GM12875 (cell line): ENCODE measurements around the gene FGF12.

Source experiments
- H3K4me3 ChIP-seq: one replicate; pipeline ENCODE4 v1.5.1; 2011; ENCODE audit warnings: low read depth, low read length, control low read depth
- TF ChIP-seq, protein P1 (sequence below): IDR thresholded peaks from 2 replicates; pipeline ENCODE4 v1.5.1; 2011; ENCODE audit warnings: low read depth, mild to moderate bottlenecking, control low read depth, inconsistent platforms, low read length, moderate library complexity, borderline replicate concordance; ENCODE audit not compliant: insufficient read depth

FGF12 gene

DNA sequence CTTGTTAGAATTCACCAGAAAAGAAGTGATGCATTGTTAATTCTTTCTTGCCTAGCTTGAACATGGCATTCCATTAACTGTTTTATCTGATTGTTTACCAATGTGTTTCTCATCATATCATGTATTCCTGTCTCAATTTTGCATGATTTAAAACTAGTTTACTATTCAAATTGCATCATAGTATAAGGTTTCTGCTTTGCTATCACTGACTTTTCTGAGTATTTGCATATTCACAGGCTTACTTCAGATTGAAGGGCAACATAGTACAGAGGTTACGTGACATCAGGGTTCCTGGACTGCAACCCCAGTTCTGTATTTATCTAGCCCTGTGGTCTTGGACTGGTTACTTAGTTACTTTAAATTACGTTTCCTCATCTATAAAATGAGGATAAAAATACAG lies 561.8 kb downstream of the FGF12 start:
- no peak overlapping the region for H3K4me3 ChIP-seq
- TF ChIP-seq, protein P1, sequence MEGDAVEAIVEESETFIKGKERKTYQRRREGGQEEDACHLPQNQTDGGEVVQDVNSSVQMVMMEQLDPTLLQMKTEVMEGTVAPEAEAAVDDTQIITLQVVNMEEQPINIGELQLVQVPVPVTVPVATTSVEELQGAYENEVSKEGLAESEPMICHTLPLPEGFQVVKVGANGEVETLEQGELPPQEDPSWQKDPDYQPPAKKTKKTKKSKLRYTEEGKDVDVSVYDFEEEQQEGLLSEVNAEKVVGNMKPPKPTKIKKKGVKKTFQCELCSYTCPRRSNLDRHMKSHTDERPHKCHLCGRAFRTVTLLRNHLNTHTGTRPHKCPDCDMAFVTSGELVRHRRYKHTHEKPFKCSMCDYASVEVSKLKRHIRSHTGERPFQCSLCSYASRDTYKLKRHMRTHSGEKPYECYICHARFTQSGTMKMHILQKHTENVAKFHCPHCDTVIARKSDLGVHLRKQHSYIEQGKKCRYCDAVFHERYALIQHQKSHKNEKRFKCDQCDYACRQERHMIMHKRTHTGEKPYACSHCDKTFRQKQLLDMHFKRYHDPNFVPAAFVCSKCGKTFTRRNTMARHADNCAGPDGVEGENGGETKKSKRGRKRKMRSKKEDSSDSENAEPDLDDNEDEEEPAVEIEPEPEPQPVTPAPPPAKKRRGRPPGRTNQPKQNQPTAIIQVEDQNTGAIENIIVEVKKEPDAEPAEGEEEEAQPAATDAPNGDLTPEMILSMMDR = no peak

DNA sequence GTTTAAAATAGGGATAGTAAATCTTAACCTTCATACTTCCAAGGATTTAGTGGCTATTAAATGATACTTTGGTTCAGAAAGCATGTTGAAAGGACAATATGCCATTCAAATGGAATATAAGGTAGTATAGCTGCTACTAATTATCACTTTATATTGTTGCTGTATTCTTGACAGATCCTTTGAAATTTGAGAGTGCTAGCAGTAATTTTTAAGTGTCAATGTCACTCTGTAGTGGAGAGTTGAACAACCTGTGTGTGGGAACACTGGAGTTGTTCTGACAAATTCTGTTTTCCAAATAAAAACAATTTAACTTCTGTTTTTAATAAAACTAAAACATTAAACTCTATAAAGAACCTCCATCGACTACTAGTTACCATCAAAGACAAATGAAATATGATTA lies 565.7 kb downstream of the FGF12 start:
- no peak overlapping the region for H3K4me3 ChIP-seq
- TF ChIP-seq, protein P1 = no peak

DNA sequence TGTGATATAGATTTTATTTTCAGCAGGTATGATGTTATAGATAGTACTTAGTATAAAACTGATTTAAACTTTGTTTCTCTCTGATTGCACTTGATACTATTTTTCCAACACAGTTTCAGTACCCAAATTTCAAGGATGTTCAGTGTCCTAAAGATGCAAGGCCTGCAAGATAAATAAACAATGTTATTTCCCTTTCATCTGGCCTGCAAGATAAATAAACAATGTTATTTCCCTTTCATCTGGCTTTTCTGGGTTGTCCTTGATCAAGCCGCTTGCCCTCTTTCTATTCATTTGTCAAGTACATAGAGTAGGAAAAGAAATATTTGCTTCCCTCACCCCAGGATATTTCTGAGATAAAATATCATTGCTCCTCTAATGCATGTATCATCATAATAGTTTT lies 571.0 kb downstream of the FGF12 start:
- H3K4me3 ChIP-seq = no peak overlapping the region
- TF ChIP-seq, protein P1 = no peak

GRCh38 chr3:192155194-192155593 lies 572.1 kb downstream of the FGF12 start:
- TF ChIP-seq, protein P1 = no peak
- H3K4me3 ChIP-seq = no peak overlapping the region

GRCh38 chr3:192133271-192133670 lies 594.1 kb downstream of the FGF12 start:
- TF ChIP-seq, protein P1 = no peak
- no peak overlapping the region for H3K4me3 ChIP-seq

- TF ChIP-seq, protein P1 = peak; percentile 70
- no peak overlapping the region for H3K4me3 ChIP-seq
Measured at GRCh38 chr3:192130534-192131132, 596.7 kb downstream of the FGF12 start.

- H3K4me3 ChIP-seq = no peak overlapping the region
- TF ChIP-seq, protein P1 = no peak
Measured at GRCh38 chr3:192129586-192129985, 597.8 kb downstream of the FGF12 start.
